AG04449 (cell line): ENCODE results near the gene LYPD4.

Source experiments
- CTCF ChIA-PET: fragments of 350-600 bp; formaldehyde crosslinking; extraction: SDS; loops from one replicate; lab custom pipeline; 2021; ENCODE audit warnings: antibody characterized with exemption; lab: Yijun Ruan, JAX
- POLR2A ChIA-PET: fragments of 400-600, 350-600 bp; formaldehyde crosslinking; extraction: SDS; loops from one replicate; lab custom pipeline; 2020; ENCODE audit warnings: antibody characterized with exemption, inconsistent platforms; lab: Yijun Ruan, JAX
- DNase-seq: peaks from one replicate; pipeline ENCODE4 v3.0.0-alpha.2; 2010; ENCODE audit warnings: low read depth, low spot score
- H3K4me3 ChIP-seq: 2 replicates; pipeline ENCODE4 v1.5.1; 2011; ENCODE audit warnings: low read depth, mild to moderate bottlenecking, control low read depth, low read length
- TF ChIP-seq, protein P1 (sequence below): IDR thresholded peaks from one replicate; pipeline ENCODE4 v1.5.1; 2011; ENCODE audit warnings: mild to moderate bottlenecking, moderate library complexity, low read length, control low read depth, inconsistent platforms; ENCODE audit not compliant: insufficient read depth; ENCODE audit errors: missing control alignments

Gene LYPD4, protein sequence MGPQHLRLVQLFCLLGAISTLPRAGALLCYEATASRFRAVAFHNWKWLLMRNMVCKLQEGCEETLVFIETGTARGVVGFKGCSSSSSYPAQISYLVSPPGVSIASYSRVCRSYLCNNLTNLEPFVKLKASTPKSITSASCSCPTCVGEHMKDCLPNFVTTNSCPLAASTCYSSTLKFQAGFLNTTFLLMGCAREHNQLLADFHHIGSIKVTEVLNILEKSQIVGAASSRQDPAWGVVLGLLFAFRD

DNA sequence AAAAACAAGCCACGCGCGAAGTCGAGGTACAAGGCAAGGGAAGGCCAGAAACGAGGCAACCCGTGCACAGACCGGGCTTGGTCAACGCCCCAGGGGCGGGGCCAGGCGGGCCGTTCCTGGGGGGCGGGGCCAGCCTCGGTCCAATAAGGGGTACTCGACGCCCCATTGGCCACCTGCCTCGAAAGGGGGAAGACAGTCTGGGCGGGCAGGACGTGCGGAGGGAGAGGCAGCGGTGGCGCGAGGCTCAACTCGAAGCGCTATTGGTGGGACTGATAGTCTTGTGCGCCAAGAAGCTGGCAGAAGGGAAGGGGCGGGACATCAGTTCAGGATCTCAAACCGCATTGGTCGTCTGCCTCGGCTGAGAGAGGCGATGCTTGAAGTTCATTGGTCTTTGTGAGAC lies at the start of gene LYPD4:
Gene LYPD4 (minus strand): TSS at position 83 of the 400 bp plus-strand sequence. CDS start 5,398 bp downstream, outside the sequence.
- CTCF ChIA-PET = interaction anchor here (1.5 kb wide), 1 partner anchor 9 kb away, joined by 5 read pairs; no protein-coding TSS in a partner anchor
- DNase-seq = no peak
- H3K4me3 ChIP-seq = no peak within 1 kb of the TSS
- TF ChIP-seq, protein P1, sequence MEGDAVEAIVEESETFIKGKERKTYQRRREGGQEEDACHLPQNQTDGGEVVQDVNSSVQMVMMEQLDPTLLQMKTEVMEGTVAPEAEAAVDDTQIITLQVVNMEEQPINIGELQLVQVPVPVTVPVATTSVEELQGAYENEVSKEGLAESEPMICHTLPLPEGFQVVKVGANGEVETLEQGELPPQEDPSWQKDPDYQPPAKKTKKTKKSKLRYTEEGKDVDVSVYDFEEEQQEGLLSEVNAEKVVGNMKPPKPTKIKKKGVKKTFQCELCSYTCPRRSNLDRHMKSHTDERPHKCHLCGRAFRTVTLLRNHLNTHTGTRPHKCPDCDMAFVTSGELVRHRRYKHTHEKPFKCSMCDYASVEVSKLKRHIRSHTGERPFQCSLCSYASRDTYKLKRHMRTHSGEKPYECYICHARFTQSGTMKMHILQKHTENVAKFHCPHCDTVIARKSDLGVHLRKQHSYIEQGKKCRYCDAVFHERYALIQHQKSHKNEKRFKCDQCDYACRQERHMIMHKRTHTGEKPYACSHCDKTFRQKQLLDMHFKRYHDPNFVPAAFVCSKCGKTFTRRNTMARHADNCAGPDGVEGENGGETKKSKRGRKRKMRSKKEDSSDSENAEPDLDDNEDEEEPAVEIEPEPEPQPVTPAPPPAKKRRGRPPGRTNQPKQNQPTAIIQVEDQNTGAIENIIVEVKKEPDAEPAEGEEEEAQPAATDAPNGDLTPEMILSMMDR = no peak
- POLR2A ChIA-PET = no interaction called here

DNA sequence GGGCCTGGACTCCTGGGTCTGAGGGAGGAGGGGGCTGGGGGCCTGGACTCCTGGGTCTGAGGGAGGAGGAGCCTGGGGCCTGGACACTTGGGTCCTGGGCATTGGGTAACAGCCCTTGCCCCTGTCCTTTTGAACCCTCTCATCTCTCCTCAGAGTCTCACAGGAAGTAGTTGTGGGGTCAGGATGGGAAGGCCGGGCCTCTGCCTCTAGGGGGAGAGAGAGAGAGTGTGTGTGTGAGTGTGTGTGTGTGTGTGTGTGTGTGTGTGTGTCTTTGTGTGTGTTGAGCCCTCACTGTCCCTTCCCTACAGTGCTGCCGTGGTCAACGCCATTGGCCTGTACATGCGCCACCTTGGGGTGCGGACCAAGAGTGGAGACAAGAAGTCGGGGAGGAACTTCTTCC lies 49.4 kb upstream of the LYPD4 start:
- no peak for DNase-seq
- CTCF ChIA-PET = no interaction called here

DNA sequence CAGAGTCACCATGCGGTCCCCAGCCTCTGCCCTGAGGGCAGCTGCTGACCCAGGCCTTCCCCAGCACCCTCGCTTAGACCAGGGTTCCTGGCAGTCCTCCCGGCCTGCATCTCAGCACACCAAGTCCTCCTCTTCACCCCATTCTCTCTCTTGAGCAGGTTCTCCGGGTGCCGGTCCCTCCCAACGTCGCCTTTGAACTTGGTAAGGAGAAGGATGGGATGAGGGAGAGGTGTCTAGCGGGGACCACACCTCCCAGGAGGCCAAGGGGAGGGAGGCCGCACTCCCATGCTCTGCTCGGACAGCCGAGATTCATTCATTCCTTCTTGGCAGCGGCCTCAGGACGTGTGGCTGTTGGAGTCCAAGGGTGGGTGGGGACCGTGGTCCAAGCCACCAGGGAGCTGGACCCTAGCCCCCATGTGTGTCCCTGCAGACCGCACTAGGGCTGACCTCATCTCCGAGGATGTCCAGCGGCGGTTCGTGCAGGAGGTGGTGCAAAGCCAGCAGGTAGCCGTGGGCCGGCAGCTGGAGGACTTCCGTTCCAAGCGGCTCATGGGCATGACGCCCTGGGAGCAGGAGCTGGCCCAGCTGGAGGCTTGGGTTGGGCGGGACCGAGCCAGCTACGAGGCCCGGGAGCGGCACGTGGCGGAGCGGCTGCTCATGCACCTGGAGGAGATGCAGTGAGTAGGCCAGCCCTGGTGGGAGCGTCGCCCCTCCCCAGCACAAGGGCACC lies 47.9 kb upstream of the LYPD4 start:
- H3K4me3 ChIP-seq = no peak overlapping the region
- no peak for DNase-seq
- CTCF ChIA-PET = no interaction called here
- TF ChIP-seq, protein P1 = no peak
- POLR2A ChIA-PET = no interaction called here

More for the DNA sequence above, 49.4 kb upstream of the LYPD4 start:
- TF ChIP-seq, protein P1 = peak; percentile 8
- POLR2A ChIA-PET = no interaction called here
- no peak overlapping the region for H3K4me3 ChIP-seq

DNA sequence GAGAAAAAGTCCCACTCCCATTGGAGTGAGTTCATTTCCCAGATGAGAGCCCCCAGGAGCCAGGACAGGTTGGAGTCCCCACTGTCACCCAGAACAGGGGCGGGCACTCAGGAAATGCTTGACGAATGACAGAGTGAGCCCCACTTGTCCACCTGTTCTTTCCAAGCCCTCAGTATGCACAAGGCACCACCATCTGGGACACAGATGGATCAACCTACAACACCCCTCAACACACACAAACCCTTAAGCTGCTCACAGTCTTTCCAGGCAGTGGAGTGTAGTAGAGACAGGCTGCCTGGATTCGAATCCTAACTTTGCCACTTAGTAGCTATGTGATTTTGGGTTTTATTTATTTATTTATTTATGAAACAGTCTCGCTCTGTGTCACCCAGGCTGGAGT lies 46.5 kb upstream of the LYPD4 start:
- CTCF ChIA-PET = interaction anchor here (1.0 kb wide), 1 partner anchor 60 kb away, joined by 4 read pairs; no protein-coding TSS in a partner anchor

DNA sequence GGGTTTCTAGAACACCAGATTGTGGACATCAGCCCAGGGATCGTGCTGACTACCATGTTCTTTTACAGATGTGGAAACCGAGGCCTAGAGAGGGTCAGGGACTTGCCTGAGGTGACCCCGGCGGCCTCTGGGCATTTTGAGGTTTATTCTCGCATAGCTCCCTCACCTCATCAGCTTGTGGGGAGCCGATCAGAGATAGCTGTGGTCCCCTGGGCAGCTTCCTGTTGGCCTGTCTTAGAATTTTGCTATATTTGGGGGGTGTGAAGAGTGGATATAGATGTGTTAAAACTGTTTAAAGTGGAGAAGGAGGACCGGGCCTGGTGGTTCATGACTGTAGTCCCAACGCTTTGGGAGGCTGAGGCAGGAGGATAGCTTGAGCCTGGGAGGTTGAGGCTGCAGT lies 45.4 kb upstream of the LYPD4 start:
- TF ChIP-seq, protein P1 = no peak
- no peak overlapping the region for H3K4me3 ChIP-seq
- CTCF ChIA-PET = no interaction called here
- POLR2A ChIA-PET = interaction anchor here (0.6 kb wide), 1 partner anchor 21 kb away, joined by 3 read pairs; no protein-coding TSS in a partner anchor
- no peak for DNase-seq

More for the DNA sequence above, 46.5 kb upstream of the LYPD4 start:
- TF ChIP-seq, protein P1 = no peak
- POLR2A ChIA-PET = no interaction called here
- DNase-seq = no peak
- H3K4me3 ChIP-seq = no peak overlapping the region

DNA sequence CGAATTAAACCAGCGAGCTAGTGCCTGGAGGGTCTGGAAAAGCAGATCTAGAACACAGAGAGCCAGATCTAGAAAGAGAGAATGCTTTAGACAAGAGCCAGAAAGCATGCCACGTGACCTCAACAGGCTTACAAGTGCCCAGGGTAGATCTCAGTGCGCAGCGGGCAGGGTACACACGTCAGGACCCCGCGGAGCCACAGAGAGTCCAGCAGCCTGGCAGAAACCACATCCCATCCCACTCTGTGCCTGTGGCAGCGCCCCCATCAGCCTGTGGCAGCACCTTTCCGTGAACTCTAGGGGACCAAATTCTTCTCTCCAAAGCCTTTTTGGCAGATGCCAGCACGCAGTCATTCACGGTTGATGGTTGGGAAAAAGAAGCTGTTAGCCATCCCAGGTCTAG lies 44.4 kb upstream of the LYPD4 start:
- no peak for DNase-seq
- no peak overlapping the region for H3K4me3 ChIP-seq
- POLR2A ChIA-PET = no interaction called here
- TF ChIP-seq, protein P1 = no peak
- CTCF ChIA-PET = interaction anchor here (1.0 kb wide), 1 partner anchor 51 kb away, joined by 3 read pairs; no protein-coding TSS in a partner anchor
